ENCODE data around the gene NXNL2. TPM values are rescaled to one million over a fixed set of nuclear protein-coding genes. Genes with fewer than 3 reads are reported as not detected.

The NXNL2 gene
- total RNA-seq, 1 experiment from 2014 or later, result 0.86 TPM

GRCh38 chr9:88502552-88503034, 32.4 kb upstream of the NXNL2 start:
- Histone ChIP-seq H3K79me2 (ENCODE audit: insufficient read depth, low read length) (no peaks in the 10 kb centered on the region), H3K36me3 (ENCODE audit: control insufficient read depth in 1 of 2, insufficient read depth in 2 of 2, low read length in 2 of 2) (no peaks in the 10 kb centered on the region), H3K4me2 (ENCODE audit: low read length) (no peak overlapping the region), H3K4me3 (replicated peaks in 1 of 2; ENCODE audit: low read depth in 1 of 2, low read length in 2 of 2) (no peak overlapping the region), H2AFZ (ENCODE audit: low read depth, low read length, poor library complexity, severe bottlenecking) (no peak overlapping the region), H3K9me3 (ENCODE audit: control insufficient read depth in 1 of 2, insufficient read depth in 1 of 2, low read depth in 1 of 2, low read length in 2 of 2) (no peaks in the 10 kb centered on the region), H4K20me1 (ENCODE audit: insufficient read depth) (no peaks in the 10 kb centered on the region), H3K27ac (ENCODE audit: low read depth, low read length) (no peak overlapping the region), H3K9me2 (ENCODE audit: insufficient read depth) (no peaks in the 10 kb centered on the region), H3K4me1 (ENCODE audit: control insufficient read depth in 1 of 2, insufficient read depth in 2 of 2, low read length in 2 of 2) (no peaks in the 10 kb centered on the region), H3K9ac (ENCODE audit: low read length) (no peak overlapping the region), H3K27me3 (ENCODE audit: insufficient read depth, low read length) (no peaks in the 10 kb centered on the region)
- ChIA-PET CTCF (no interaction called here), POLR2A (no interaction called here), RAD21 (ENCODE audit: low non-redundant PET in 1 of 2, low total read pairs in 2 of 2, uncharacterized antibody in 2 of 2, unreplicated experiment in 2 of 2) (no interaction called here)
- TF ChIP-seq CBX3 (IDR thresholded peaks at IDR 0.05; ENCODE audit: low read depth), result no peak
- TF ChIP-seq FOSL1 (IDR thresholded peaks at IDR 0.05; ENCODE audit: low read depth), result no peak
- no peak for TF ChIP-seq ZFX (IDR thresholded peaks at IDR 0.05)
- TF ChIP-seq ZBTB33 (IDR thresholded peaks at IDR 0.05; ENCODE audit: extremely low read depth, insufficient replicate concordance, low read length), result no peak
- no peak for TF ChIP-seq EZH2phosphoT487 (IDR thresholded peaks at IDR 0.05; ENCODE audit: borderline replicate concordance)
- no peak for TF ChIP-seq SIN3A (IDR thresholded peaks at IDR 0.05; ENCODE audit: low read depth)
- TF ChIP-seq YY1 (IDR thresholded peaks at IDR 0.05; ENCODE audit: extremely low read depth, insufficient replicate concordance, low read depth, low read length), result no peak
- no peak for TF ChIP-seq POLR2A (IDR thresholded peaks at IDR 0.05; ENCODE audit: borderline replicate concordance, extremely low read depth, insufficient read depth, insufficient read length)
- TF ChIP-seq TCF7L2 (IDR thresholded peaks at IDR 0.05; ENCODE audit: borderline replicate concordance, extremely low read depth, insufficient read depth, insufficient read length), result no peak
- no peak for TF ChIP-seq ATF3 (IDR thresholded peaks at IDR 0.05)
- TF ChIP-seq CEBPB (IDR thresholded peaks at IDR 0.05; ENCODE audit: low read depth), result no peak
- TF ChIP-seq POLR2AphosphoS5 (IDR thresholded peaks at IDR 0.05; ENCODE audit: low read depth, low read length), result no peak
- no peak for TF ChIP-seq RAD21 (IDR thresholded peaks at IDR 0.05; ENCODE audit: low read depth)
- TF ChIP-seq CTCF (IDR thresholded peaks at IDR 0.05 in 2 of 3, conservative IDR thresholded peaks at IDR 0.05 in 1 of 3; ENCODE audit: borderline replicate concordance in 1 of 3, insufficient read depth in 1 of 3, low read depth in 2 of 3, low read length in 2 of 3), result no peak
- no peak for TF ChIP-seq MAX (IDR thresholded peaks at IDR 0.05)
- TF ChIP-seq JUND (IDR thresholded peaks at IDR 0.05), result no peak
- no peak for TF ChIP-seq ZNF274 (IDR thresholded peaks at IDR 0.05; ENCODE audit: low read depth, low read length)
- no peak for TF ChIP-seq EGR1 (IDR thresholded peaks at IDR 0.05; ENCODE audit: low read depth)
- no peak for TF ChIP-seq ELF1 (IDR thresholded peaks at IDR 0.05; ENCODE audit: borderline replicate concordance, low read depth)
- TF ChIP-seq REST (IDR thresholded peaks at IDR 0.05; ENCODE audit: low read depth), result no peak
- no peak for DNase-seq (ENCODE audit: low read depth, low spot score)
- ATAC-seq, result no peak
- intact Hi-C loops (cut with micrococcal nuclease), result no loop called here
- BruUV-seq (replicated peaks), result no TSS peak

Data from HCT116 (cell line).